Tibial nerve (tissue), 4 donors: Measurements from ENCODE around the gene PAPOLB. TPM values are rescaled to one million over a fixed set of nuclear protein-coding genes. Genes with fewer than 3 reads are reported as not detected.
"Not testable (repeated sequence)": the region's sequence is repeated elsewhere in the genome, so short reads cannot be mapped to it uniquely, and the experiment has no call there.

Experiments
- DNase-seq, 2 donors: peaks; one replicate each; pipeline ENCODE4 v3.0.0-alpha.2; 2019; ENCODE audit warnings: low spot score in 2 of 2
- H3K27ac ChIP-seq, 4 donors: fragments of 200-600 bp; sonication (generic) in 3 of 4; one replicate each; pipeline ENCODE4 v1.5.1; 2017 to 2019; ENCODE audit warnings: mild to moderate bottlenecking in 1 of 4
- H3K27me3 ChIP-seq, 2 donors: fragments of 200-600 bp; sonication (generic) in 1 of 2; one replicate each; pipeline versions ENCODE4 v1.5.1 to v1.6.0; 2017 to 2019
- H3K36me3 ChIP-seq, 3 donors: fragments of 200-600 bp; sonication (generic); one replicate each; pipeline ENCODE4 v1.5.1; 2018 to 2019
- H3K4me1 ChIP-seq, 4 donors: fragments of 200-600 bp; sonication (generic) in 3 of 4; one replicate each; pipeline ENCODE4 v1.5.1; 2017 to 2019
- H3K4me3 ChIP-seq, 4 donors: fragments of 200-600 bp; sonication (generic) in 3 of 4; one replicate each; pipeline ENCODE4 v1.5.1; 2017 to 2019; ENCODE audit warnings: mild to moderate bottlenecking in 1 of 4, moderate library complexity in 1 of 4
- H3K9me3 ChIP-seq, 4 donors: fragments of 200-600 bp; sonication (generic) in 3 of 4; one replicate each; pipeline ENCODE4 v1.5.1; 2017 to 2019
- EP300 ChIP-seq, 2 donors: sonication (generic); formaldehyde crosslinking; IDR thresholded peaks; one replicate each; pipeline ENCODE4 v1.6.1; 2017; ENCODE audit warnings: antibody characterized with exemption in 2 of 2, mild to moderate bottlenecking in 1 of 2
- POLR2A ChIP-seq, 2 donors: fragments of 450-650 bp; IDR thresholded peaks; one replicate each; pipeline ENCODE4 v1.6.1; 2017; ENCODE audit warnings: antibody characterized with exemption in 2 of 2, mild to moderate bottlenecking in 2 of 2, moderate library complexity in 2 of 2
- WGBS, 2 donors: methylation state at CpG; one replicate each; pipeline ENCODE4 v1.1.5; 2018; 5-methylcytosine and 5-hydroxymethylcytosine counted together
- total RNA-seq, 4 donors: library from RNA; depleted of rRNA; stranded (reverse); fragments of >200 nt; gene quantifications; one replicate each; pipeline ENCODE4 v1.1.0, GENCODE V29; 2016
- TF ChIP-seq, protein P1 (sequence below), 5 experiments: fragments of 200-600 bp in 3 of 5; fragments of 450-650 bp in 2 of 5; sonication (generic) in 3 of 5; IDR thresholded peaks; one replicate each; pipeline ENCODE4 v1.5.1; 2016 to 2019; ENCODE audit warnings: antibody characterized with exemption in 5 of 5, mild to moderate bottlenecking in 3 of 5, moderate library complexity in 2 of 5

The PAPOLB gene
- total RNA-seq, 4 donors from 2014 or later: 1.4 to 2.4 (median 1.8) TPM

DNA sequence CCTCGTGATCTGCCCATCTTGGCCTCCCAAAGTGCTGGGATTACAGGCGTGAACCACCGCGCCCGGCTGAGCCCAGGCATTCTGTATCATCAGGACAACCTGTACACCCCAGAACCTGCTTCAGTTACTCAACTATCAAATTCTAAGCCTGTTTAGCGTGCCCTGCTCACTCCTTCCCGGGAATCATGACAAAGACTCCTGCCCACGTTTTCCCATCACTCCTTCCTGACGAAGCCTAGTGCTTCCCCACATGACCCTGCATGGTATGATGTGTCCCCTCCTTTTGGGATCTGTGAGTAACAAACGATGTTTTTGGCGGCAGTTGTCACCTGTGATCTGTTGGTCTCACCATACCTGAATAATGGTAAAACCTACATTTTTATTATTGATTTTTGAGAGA is 33.9 kb upstream of the PAPOLB start:
- TF ChIP-seq, protein P1, sequence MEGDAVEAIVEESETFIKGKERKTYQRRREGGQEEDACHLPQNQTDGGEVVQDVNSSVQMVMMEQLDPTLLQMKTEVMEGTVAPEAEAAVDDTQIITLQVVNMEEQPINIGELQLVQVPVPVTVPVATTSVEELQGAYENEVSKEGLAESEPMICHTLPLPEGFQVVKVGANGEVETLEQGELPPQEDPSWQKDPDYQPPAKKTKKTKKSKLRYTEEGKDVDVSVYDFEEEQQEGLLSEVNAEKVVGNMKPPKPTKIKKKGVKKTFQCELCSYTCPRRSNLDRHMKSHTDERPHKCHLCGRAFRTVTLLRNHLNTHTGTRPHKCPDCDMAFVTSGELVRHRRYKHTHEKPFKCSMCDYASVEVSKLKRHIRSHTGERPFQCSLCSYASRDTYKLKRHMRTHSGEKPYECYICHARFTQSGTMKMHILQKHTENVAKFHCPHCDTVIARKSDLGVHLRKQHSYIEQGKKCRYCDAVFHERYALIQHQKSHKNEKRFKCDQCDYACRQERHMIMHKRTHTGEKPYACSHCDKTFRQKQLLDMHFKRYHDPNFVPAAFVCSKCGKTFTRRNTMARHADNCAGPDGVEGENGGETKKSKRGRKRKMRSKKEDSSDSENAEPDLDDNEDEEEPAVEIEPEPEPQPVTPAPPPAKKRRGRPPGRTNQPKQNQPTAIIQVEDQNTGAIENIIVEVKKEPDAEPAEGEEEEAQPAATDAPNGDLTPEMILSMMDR (IDR thresholded peaks at IDR 0.05): no peak
- TF ChIP-seq EP300 (IDR thresholded peaks at IDR 0.05) (no peak), POLR2A (IDR thresholded peaks at IDR 0.05) (no peak)
- H3K4me3 ChIP-seq: no peak overlapping the region
- no peak overlapping the region for H3K27ac ChIP-seq
- no peaks in the 10 kb centered on the region for H3K4me1 ChIP-seq
- WGBS, 2 donors: 85 to 91% methylated on average over 11 of the region's 11 CpGs
- peaks cover 0 to 14% (median 0%) of the 10 kb centered on the region in 4 donors for H3K9me3 ChIP-seq
- H3K27me3 ChIP-seq: no peaks in the 10 kb centered on the region
- no peaks in the 10 kb centered on the region for H3K36me3 ChIP-seq
- no peak for DNase-seq

DNA sequence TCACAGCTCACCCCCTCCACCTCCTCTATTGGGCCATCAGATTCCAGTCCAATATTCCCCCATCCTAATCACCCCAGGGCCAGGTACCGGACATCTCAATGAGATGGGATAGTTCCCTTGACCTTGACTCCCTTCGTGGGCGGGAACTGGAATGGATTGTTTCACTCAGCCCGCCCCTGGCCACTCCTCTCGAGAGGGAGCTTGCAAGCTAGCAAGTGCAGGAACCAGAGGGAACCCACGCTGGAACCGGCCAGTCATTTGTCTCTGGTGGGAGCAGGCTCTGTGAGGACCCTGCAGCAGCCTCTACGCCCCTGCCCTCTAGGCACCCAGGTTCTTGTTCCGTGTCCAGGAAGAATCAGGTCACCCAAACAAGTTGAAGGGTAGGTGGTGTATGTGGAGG is 32.7 kb upstream of the PAPOLB start:
- 84 to 96% methylated on average over 9 of the region's 9 CpGs for WGBS, 2 donors
- Histone ChIP-seq H3K36me3 (no peaks in the 10 kb centered on the region), H3K4me3 (no peak overlapping the region), H3K27ac (no peak overlapping the region), H3K27me3 (no peaks in the 10 kb centered on the region), H3K4me1 (no peaks in the 10 kb centered on the region), H3K9me3 (peaks cover 0 to 14% (median 0%) of the 10 kb centered on the region in 4 donors)
- no peak for DNase-seq
- TF ChIP-seq EP300 (IDR thresholded peaks at IDR 0.05) (no peak), POLR2A (IDR thresholded peaks at IDR 0.05) (no peak)
- TF ChIP-seq, protein P1 (IDR thresholded peaks at IDR 0.05): no peak

DNA sequence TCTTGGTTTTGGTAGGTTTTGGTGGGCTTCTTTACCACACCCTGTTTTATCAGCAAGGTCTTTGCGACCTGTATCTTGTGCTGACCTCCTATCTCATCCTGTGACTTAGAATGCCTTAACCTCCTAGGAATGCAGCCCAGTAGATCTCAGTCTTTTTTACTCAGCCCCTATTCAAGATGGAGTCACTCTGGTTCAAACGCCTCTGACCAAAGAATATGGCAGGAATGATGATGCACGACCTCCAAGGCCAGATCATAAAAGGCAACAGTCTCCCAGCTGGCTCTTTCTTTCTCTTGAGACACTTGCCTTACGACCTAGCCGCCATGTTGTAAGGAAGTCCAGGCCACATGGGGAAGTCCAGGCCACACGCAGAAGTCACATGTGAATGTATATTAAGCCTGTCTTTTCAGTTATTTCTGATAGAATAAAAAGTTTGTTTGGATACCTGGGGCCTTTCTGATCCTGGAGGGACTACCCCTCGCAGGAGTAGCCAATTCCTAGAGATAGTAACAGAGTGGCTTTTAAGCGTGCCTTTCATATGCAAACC is 32.2 kb upstream of the PAPOLB start:
- Histone ChIP-seq H3K4me3 (no peak overlapping the region), H3K36me3 (no peaks in the 10 kb centered on the region), H3K27me3 (no peaks in the 10 kb centered on the region), H3K27ac (no peak overlapping the region), H3K4me1 (no peaks in the 10 kb centered on the region), H3K9me3 (peaks cover 0 to 14% (median 0%) of the 10 kb centered on the region in 4 donors)
- TF ChIP-seq, protein P1 (IDR thresholded peaks at IDR 0.05): no peak
- TF ChIP-seq POLR2A (IDR thresholded peaks at IDR 0.05): no peak
- no peak for TF ChIP-seq EP300 (IDR thresholded peaks at IDR 0.05)
- DNase-seq: no peak
- 82 to 85% methylated on average over 8 of the region's 8 CpGs for WGBS, 2 donors

DNA sequence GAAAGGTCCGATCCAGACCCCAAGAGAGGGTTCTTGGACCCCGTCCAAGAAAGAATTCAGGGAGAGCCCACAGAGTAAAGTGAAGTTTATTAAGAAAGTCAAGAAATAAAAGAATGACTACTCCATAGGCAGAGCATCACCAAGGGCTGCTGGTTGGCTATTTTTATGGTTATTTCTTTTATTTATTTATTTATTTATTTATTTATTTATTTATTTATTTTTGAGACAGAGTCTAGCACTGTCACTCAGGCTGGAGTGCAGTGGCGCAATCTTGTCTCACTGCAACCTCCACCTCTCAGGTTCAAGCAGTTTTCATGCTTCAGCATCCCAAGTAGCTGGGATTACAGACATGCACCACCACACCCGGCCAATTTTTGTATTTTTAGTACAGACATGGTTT is 31.4 kb upstream of the PAPOLB start:
- H3K9me3 ChIP-seq: peaks cover 0 to 14% (median 0%) of the 10 kb centered on the region in 4 donors
- H3K4me1 ChIP-seq, DNase-seq, H3K27me3 ChIP-seq, H3K4me3 ChIP-seq, H3K27ac ChIP-seq, H3K36me3 ChIP-seq: not testable (repeated sequence)
- 80 to 81% methylated on average over 4 of the region's 4 CpGs for WGBS, 2 donors

DNA sequence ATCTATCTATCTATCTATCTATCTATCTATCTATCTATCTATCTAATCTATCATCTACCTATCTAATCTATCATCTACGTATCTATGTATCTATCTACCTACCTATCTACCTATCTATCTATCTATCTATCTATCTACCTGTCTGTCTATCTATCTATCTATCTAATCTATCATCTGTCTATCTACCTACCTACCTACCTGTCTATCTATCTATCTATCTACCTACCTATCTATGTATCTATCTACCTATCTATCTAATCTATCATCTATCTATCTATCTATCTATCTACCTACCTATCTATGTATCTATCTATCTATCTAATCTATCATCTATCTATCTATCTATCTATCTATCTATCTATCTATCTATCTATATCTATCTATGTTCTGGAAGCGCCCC is 29.7 kb upstream of the PAPOLB start:
- H3K4me1 ChIP-seq, H3K36me3 ChIP-seq, DNase-seq, H3K27me3 ChIP-seq, H3K4me3 ChIP-seq, H3K27ac ChIP-seq: not testable (repeated sequence)
- 47 to 85% methylated on average over 2 of the region's 2 CpGs for WGBS, 2 donors
- peaks cover 0 to 14% (median 0%) of the 10 kb centered on the region in 4 donors for H3K9me3 ChIP-seq

DNA sequence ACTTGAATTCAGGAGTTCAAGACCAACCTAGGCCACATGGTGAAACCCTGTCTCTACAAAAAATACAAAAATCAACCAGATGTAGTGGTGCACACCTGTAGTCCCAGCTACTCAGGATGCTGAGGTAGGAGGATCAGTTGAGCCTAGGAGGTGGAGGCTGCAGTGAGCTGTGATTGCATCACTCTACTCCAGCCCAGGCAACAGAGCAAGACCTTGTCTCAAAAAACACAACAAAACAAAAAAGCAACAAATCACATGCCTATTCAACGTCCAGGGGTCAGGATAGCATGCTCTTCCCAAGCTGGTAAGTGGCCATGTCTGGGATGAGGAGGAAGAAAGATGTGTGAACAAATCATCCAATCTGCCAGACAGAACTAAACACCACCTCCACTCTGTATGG is 27.9 kb upstream of the PAPOLB start:
- no peak for TF ChIP-seq POLR2A (IDR thresholded peaks at IDR 0.05)
- TF ChIP-seq, protein P1 (IDR thresholded peaks at IDR 0.05): no peak
- TF ChIP-seq EP300 (IDR thresholded peaks at IDR 0.05): no peak
- H3K36me3 ChIP-seq: no peaks in the 10 kb centered on the region
- peaks cover 0 to 10% (median 0%) of the 10 kb centered on the region in 4 donors for H3K9me3 ChIP-seq
- H3K4me1 ChIP-seq: no peaks in the 10 kb centered on the region
- no peak overlapping the region for H3K27ac ChIP-seq
- DNase-seq: no peak
- H3K27me3 ChIP-seq: no peaks in the 10 kb centered on the region
- WGBS, 2 donors: 10 to 43% methylated on average over 1 of the region's 1 CpG
- H3K4me3 ChIP-seq: no peak overlapping the region
